Measurements from ENCODE around the gene OXGR1.

Gene OXGR1

DNA sequence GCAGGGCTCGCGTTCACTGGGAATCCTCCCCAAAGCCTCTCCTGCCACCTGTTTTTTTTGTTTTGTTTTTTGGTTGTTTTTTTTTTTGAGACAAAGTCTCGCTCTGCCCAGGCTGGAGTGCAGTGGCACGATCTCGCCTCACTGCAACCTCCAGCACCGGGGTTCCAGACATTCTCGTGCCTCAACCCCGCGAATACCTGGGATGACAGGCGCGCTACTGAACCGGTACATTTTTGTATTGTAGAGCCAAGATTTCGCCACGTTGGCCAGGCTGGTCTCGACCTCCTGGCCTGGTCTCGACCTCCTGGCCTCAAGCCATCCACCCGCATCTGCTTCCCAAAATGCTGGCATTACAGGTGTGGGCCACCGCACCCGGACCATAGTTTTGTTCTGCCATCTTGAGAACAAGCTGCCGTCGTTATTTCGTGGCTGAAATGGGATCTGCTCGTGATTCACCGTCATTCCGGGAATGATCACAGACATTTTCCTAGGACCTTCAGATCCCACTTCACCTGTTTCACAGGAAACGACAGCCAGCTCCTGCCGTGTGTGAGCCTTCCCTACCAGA lies 46.8 kb downstream of the OXGR1 start:
- H3K4me3 ChIP-seq (ENCODE audit: control insufficient read depth, low read depth, low read length), result no peak overlapping the region
- no peak for TF ChIP-seq CTCF (IDR thresholded peaks at IDR 0.05; ENCODE audit: control insufficient read depth, insufficient read depth, low read depth, low read length, missing control alignments)
- no peak for DNase-seq (ENCODE audit: low read depth)

DNA sequence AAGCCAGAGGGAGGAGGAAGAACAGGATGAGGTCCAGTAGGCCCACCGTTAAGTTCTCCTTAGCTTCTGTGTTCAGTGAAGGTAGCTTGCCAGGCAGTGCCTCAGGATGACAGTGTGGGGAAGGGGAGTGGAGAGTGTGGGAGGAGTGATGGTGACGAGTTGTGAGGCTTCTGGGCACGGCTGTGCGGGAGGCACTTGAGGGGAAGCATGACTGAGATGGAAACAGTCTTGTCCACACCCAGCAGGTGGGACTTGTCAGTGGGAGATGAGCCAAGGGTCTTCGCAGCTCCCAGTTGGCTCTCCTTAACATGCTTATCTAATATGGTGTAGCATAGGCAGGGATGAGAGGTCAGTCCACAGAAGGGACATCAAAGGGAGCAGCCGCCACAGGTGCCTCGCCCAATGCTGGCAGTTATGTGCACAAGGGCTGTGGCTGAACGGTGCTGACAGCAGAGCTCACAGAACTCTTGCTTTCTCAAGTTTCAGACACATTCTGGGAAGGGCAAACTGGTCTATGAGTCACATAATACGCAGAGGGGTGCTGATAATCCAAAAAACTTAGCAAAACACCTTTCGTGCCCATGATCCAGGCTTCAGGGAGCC lies 47.5 kb downstream of the OXGR1 start:
- DNase-seq (ENCODE audit: low read depth), result no peak
- H3K4me3 ChIP-seq (ENCODE audit: control insufficient read depth, low read depth, low read length), result no peak overlapping the region
- TF ChIP-seq CTCF (IDR thresholded peaks at IDR 0.05; ENCODE audit: control insufficient read depth, insufficient read depth, low read depth, low read length, missing control alignments), result no peak

DNA sequence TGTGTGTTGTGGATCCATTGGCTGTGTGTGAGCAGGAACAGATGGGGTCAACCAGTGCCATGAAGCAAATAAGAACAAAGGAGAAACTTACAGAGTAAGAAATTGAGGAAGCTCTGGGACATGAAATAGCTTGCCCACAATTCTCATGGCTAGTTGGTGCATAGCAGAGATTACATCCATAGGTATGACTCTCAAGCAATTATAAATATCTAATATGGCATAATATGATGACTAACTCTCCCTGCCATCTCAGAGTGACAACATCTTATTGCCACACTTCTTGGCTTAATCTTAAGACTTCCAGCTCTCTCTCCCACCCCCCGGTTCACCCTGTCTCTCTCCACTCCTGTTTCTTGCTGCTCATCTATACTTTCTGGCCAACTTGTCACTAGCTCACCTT lies 53.3 kb downstream of the OXGR1 start:
- no peak overlapping the region for H3K4me3 ChIP-seq (ENCODE audit: control insufficient read depth, low read depth, low read length)
- no peak for TF ChIP-seq CTCF (IDR thresholded peaks at IDR 0.05; ENCODE audit: control insufficient read depth, insufficient read depth, low read depth, low read length, missing control alignments)
- DNase-seq (ENCODE audit: low read depth), result no peak

- TF ChIP-seq CTCF (IDR thresholded peaks at IDR 0.05; ENCODE audit: control insufficient read depth, insufficient read depth, low read depth, low read length, missing control alignments), result no peak
- no peak for DNase-seq (ENCODE audit: low read depth)
- no peak overlapping the region for H3K4me3 ChIP-seq (ENCODE audit: control insufficient read depth, low read depth, low read length)
These were observed 58.4 kb downstream of the OXGR1 start for GRCh38 chr13:96935901-96936300.

Data from AG09309 (cell line).